KBM-7 (cell line): ENCODE results near the gene LPP.

Source experiments
- DNase-seq: peaks from one replicate; pipeline ENCODE4 v3.0.0-alpha.2; 2015
- in situ Hi-C: fragments of 300-500 bp; cut with MboI; formaldehyde crosslinking; loops from 2 replicates; pipeline ENCODE4 v1.14.3; 2020; ENCODE audit warnings: low sequenced_read_pairs, low pct_unique_long_range_greater_than_20kb, mixed read lengths

LPP gene

GRCh38 chr3:188746291-188746783, 592.4 kb downstream of the LPP start:
- no peak for DNase-seq
- in situ Hi-C loops, result no loop called here

GRCh38 chr3:188747489-188747888, 593.5 kb downstream of the LPP start:
- DNase-seq, result no peak
- in situ Hi-C loops, result no loop called here

- in situ Hi-C loops, result no loop called here
- peak; percentile 51 for DNase-seq
Measured at GRCh38 chr3:188749010-188749617, 595.2 kb downstream of the LPP start.

- in situ Hi-C loops, result no loop called here
- DNase-seq, result no peak
Measured at GRCh38 chr3:188749830-188750229, 595.9 kb downstream of the LPP start.

- in situ Hi-C loops, result no loop called here
- no peak for DNase-seq
Measured at GRCh38 chr3:188750617-188751016, 596.7 kb downstream of the LPP start.

GRCh38 chr3:188752850-188753249, 598.9 kb downstream of the LPP start:
- in situ Hi-C loops, result no loop called here
- no peak for DNase-seq

GRCh38 chr3:188754267-188754666, 600.3 kb downstream of the LPP start:
- in situ Hi-C loops, result no loop called here
- DNase-seq, result no peak

- in situ Hi-C loops, result no loop called here
- DNase-seq, result no peak
Measured at GRCh38 chr3:188756241-188756640, 602.3 kb downstream of the LPP start.

GRCh38 chr3:188759336-188760005, 605.5 kb downstream of the LPP start:
- in situ Hi-C loops, result no loop called here
- DNase-seq, result no peak

- in situ Hi-C loops, result no loop called here
- no peak for DNase-seq
Measured at GRCh38 chr3:188760408-188760807, 606.5 kb downstream of the LPP start.

GRCh38 chr3:188761439-188761838, 607.5 kb downstream of the LPP start:
- in situ Hi-C loops, result no loop called here
- no peak for DNase-seq

GRCh38 chr3:188761964-188762363, 608.0 kb downstream of the LPP start:
- no peak for DNase-seq
- in situ Hi-C loops, result no loop called here

- in situ Hi-C loops, result no loop called here
- DNase-seq, result no peak
Measured at GRCh38 chr3:188764609-188765008, 610.7 kb downstream of the LPP start.

GRCh38 chr3:188769831-188770230, 615.9 kb downstream of the LPP start:
- DNase-seq, result no peak
- in situ Hi-C loops, result no loop called here

GRCh38 chr3:188772886-188773285, 618.9 kb downstream of the LPP start:
- no peak for DNase-seq
- in situ Hi-C loops, result no loop called here

GRCh38 chr3:188775412-188775811, 621.5 kb downstream of the LPP start:
- in situ Hi-C loops, result no loop called here
- DNase-seq, result no peak

GRCh38 chr3:188776447-188776846, 622.5 kb downstream of the LPP start:
- DNase-seq, result no peak

GRCh38 chr3:188778091-188778852, 624.3 kb downstream of the LPP start:
- in situ Hi-C loops, result no loop called here
- no peak for DNase-seq

More at GRCh38 chr3:188776447-188776846, 622.5 kb downstream of the LPP start:
- in situ Hi-C loops, result no loop called here

- no peak for DNase-seq
- in situ Hi-C loops, result no loop called here
Measured at GRCh38 chr3:188779281-188779980, 625.5 kb downstream of the LPP start.
